DMS 273 (cell line): ENCODE data around the gene ZHX3.
"Not testable (repeated sequence)": the region's sequence is repeated elsewhere in the genome, so short reads cannot be mapped to it uniquely, and the experiment has no call there.

ENCODE experiments used
- DNase-seq: peaks from one replicate; lab custom pipeline; 2025; ENCODE audit not compliant: unreplicated experiment; lab: John Stamatoyannopoulos, UW

ZHX3 gene

GRCh38 chr20:41261260-41261659 lies 56.3 kb downstream of the ZHX3 start:
- no peak for DNase-seq

- DNase-seq = no peak
Measured at GRCh38 chr20:41260734-41261220, 56.8 kb downstream of the ZHX3 start.

- no peak for DNase-seq
Measured at GRCh38 chr20:41259309-41259708, 58.2 kb downstream of the ZHX3 start.

- no peak for DNase-seq
Measured at GRCh38 chr20:41258474-41258873, 59.1 kb downstream of the ZHX3 start.

- DNase-seq = no peak
Measured at GRCh38 chr20:41256516-41256915, 61.0 kb downstream of the ZHX3 start.

- no peak for DNase-seq
Measured at GRCh38 chr20:41255655-41256054, 61.9 kb downstream of the ZHX3 start.

- peak; percentile 24 for DNase-seq
Measured at GRCh38 chr20:41249411-41250281, 67.9 kb downstream of the ZHX3 start.

GRCh38 chr20:41248368-41249024 lies 69.0 kb downstream of the ZHX3 start:
- DNase-seq = no peak

GRCh38 chr20:41247523-41248367 lies 69.8 kb downstream of the ZHX3 start:
- no peak for DNase-seq

- DNase-seq = no peak
Measured at GRCh38 chr20:41245086-41245707, 72.3 kb downstream of the ZHX3 start.

- no peak for DNase-seq
Measured at GRCh38 chr20:41242807-41243206, 74.7 kb downstream of the ZHX3 start.

- no peak for DNase-seq
Measured at GRCh38 chr20:41242352-41242751, 75.2 kb downstream of the ZHX3 start.

- not testable (repeated sequence) for DNase-seq
Measured at GRCh38 chr20:41237233-41237632, 80.3 kb downstream of the ZHX3 start.

GRCh38 chr20:41236818-41237217 lies 80.7 kb downstream of the ZHX3 start:
- not testable (repeated sequence) for DNase-seq

- no peak for DNase-seq
Measured at GRCh38 chr20:41234546-41234945, 83.0 kb downstream of the ZHX3 start.

GRCh38 chr20:41234041-41234440 lies 83.5 kb downstream of the ZHX3 start:
- DNase-seq = no peak

GRCh38 chr20:41232973-41233926 lies 84.3 kb downstream of the ZHX3 start:
- peak; percentile 60 for DNase-seq

GRCh38 chr20:41231136-41231535 lies 86.4 kb downstream of the ZHX3 start:
- DNase-seq = no peak

- no peak for DNase-seq
Measured at GRCh38 chr20:41230136-41230535, 87.4 kb downstream of the ZHX3 start.

- DNase-seq = no peak
Measured at GRCh38 chr20:41229259-41229658, 88.3 kb downstream of the ZHX3 start.
